Neuronal stem cell (in vitro differentiated cells): ENCODE results near the gene RNF212.

ENCODE experiments used
- DNase-seq: peaks from one replicate; pipeline ENCODE4 v3.0.0-alpha.2; 2013; ENCODE audit warnings: low spot score
- H2AFZ ChIP-seq: one replicate; pipeline ENCODE4 v1.6.1; 2013; ENCODE audit warnings: mild to moderate bottlenecking, low read length, inconsistent platforms
- H2AK5ac ChIP-seq: 2 replicates; pipeline ENCODE4 v1.6.1; 2013; ENCODE audit warnings: low read depth, mild to moderate bottlenecking, inconsistent platforms, low read length, moderate library complexity, mixed read lengths
- H2BK120ac ChIP-seq: 2 replicates; pipeline ENCODE4 v1.6.1; 2013; ENCODE audit warnings: low read depth, mild to moderate bottlenecking, inconsistent platforms, low read length, moderate library complexity, mixed read lengths
- H2BK12ac ChIP-seq: one replicate; pipeline ENCODE4 v1.6.1; 2013; ENCODE audit warnings: low read length, inconsistent platforms
- H2BK15ac ChIP-seq: 2 replicates; pipeline ENCODE4 v1.6.1; 2013; ENCODE audit warnings: mild to moderate bottlenecking, low read length, inconsistent platforms, mixed read lengths
- H2BK5ac ChIP-seq: one replicate; pipeline ENCODE4 v1.6.1; 2013; ENCODE audit warnings: inconsistent platforms, mild to moderate bottlenecking, low read length, moderate library complexity
- H3K14ac ChIP-seq: one replicate; pipeline ENCODE4 v1.6.1; 2013; ENCODE audit warnings: low read length, inconsistent platforms
- H3K18ac ChIP-seq: 2 replicates; pipeline ENCODE4 v1.6.1; 2013; ENCODE audit warnings: low read length, inconsistent platforms
- H3K23ac ChIP-seq: 2 replicates; pipeline ENCODE4 v1.6.1; 2013; ENCODE audit warnings: low read depth, mild to moderate bottlenecking, mixed read lengths, low read length, inconsistent platforms; ENCODE audit not compliant: poor library complexity
- H3K27ac ChIP-seq: replicated peaks from 3 replicates; pipeline ENCODE4 v1.5.1; 2013; ENCODE audit warnings: low read length, inconsistent platforms
- H3K27me3 ChIP-seq, 3 experiments: 2 replicates each; pipeline ENCODE4 v1.6.1; 2013; ENCODE audit warnings: low read length in 3 of 3, mild to moderate bottlenecking in 2 of 3, inconsistent platforms in 1 of 3, low read depth in 1 of 3, mixed read lengths in 1 of 3, moderate library complexity in 1 of 3; ENCODE audit not compliant: control insufficient read depth in 3 of 3, insufficient read depth in 3 of 3
- H3K36me3 ChIP-seq, 2 donors: replicated peaks in 1 of 2; 2 replicates each; pipeline ENCODE4 v1.6.1; 2013; ENCODE audit warnings: low read length in 2 of 2; ENCODE audit not compliant: control insufficient read depth in 2 of 2, insufficient read depth in 2 of 2
- H3K4ac ChIP-seq: 2 replicates; pipeline ENCODE4 v1.6.1; 2013; ENCODE audit warnings: inconsistent platforms, mild to moderate bottlenecking, low read length, moderate library complexity
- H3K4me1 ChIP-seq, 2 donors: 1 replicate in 1 of 2; 2 replicates in 1 of 2; pipeline ENCODE4 v1.6.1; 2013; ENCODE audit warnings: low read length in 2 of 2, low read depth in 1 of 2; ENCODE audit not compliant: control insufficient read depth in 2 of 2, insufficient read depth in 1 of 2
- H3K4me2 ChIP-seq: one replicate; pipeline ENCODE4 v1.6.1; 2013; ENCODE audit warnings: mild to moderate bottlenecking, low read length, inconsistent platforms; ENCODE audit not compliant: insufficient read depth, poor library complexity, severe bottlenecking
- H3K4me3 ChIP-seq, 2 donors: 2 replicates each; pipeline ENCODE4 v1.5.1; 2013; ENCODE audit warnings: low read length in 2 of 2, mild to moderate bottlenecking in 2 of 2, inconsistent platforms in 1 of 2, moderate library complexity in 1 of 2
- H3K79me1 ChIP-seq: one replicate; pipeline ENCODE4 v1.6.1; 2013; ENCODE audit warnings: low read depth, mild to moderate bottlenecking, inconsistent platforms, low read length, moderate library complexity
- H3K9ac ChIP-seq: one replicate; pipeline ENCODE4 v1.6.1; 2013; ENCODE audit warnings: mild to moderate bottlenecking, low read depth, low read length, inconsistent platforms; ENCODE audit not compliant: poor library complexity
- H3K9me3 ChIP-seq, 2 donors: replicated peaks in 1 of 2; 2 replicates each; pipeline versions ENCODE3 to v1.6.1; 2013; ENCODE audit warnings: low read length in 2 of 2, mild to moderate bottlenecking in 2 of 2, inconsistent platforms in 1 of 2, low read depth in 1 of 2, mixed read lengths in 1 of 2, moderate library complexity in 1 of 2; ENCODE audit not compliant: control insufficient read depth in 2 of 2, insufficient read depth in 1 of 2
- H4K8ac ChIP-seq: one replicate; pipeline ENCODE4 v1.6.1; 2013; ENCODE audit warnings: low read depth, mild to moderate bottlenecking, inconsistent platforms, low read length, moderate library complexity
- H4K91ac ChIP-seq: one replicate; pipeline ENCODE4 v1.6.1; 2013; ENCODE audit warnings: low read length, low read depth, mild to moderate bottlenecking, inconsistent platforms; ENCODE audit not compliant: poor library complexity
- WGBS, 2 donors: extraction: QIAGEN DNeasy Blood & Tissue Kit; methylation state at CpG; one replicate each; pipeline ENCODE4 v1.1.7; 2013; ENCODE audit warnings: missing lambda C conversion rate in 2 of 2, mixed read lengths in 1 of 2; ENCODE audit not compliant: insufficient read length in 2 of 2, insufficient replicate concordance in 1 of 2; ENCODE audit errors: extremely low coverage in 2 of 2; 5-methylcytosine and 5-hydroxymethylcytosine counted together

Gene RNF212

GRCh38 chr4:1098311-1098925, 14.9 kb downstream of the RNF212 start:
- Histone ChIP-seq H2BK15ac (no peak overlapping the region), H3K18ac (no peak overlapping the region), H3K27me3 (peaks cover 0 to 3% (median 0%) of the 10 kb centered on the region in 3 experiments), H2AK5ac (peak overlapping the region; percentile 22), H3K23ac (no peak overlapping the region), H3K27ac (no peak overlapping the region), H3K79me1 (no peaks in the 10 kb centered on the region), H3K9ac (no peak overlapping the region), H2BK120ac (no peak overlapping the region), H3K4me3 (no peak overlapping the region), H4K91ac (no peak overlapping the region), H3K4me1 (no peaks in the 10 kb centered on the region), H3K9me3 (no peaks in the 10 kb centered on the region), H2AFZ (no peak overlapping the region), H3K36me3 (no peaks in the 10 kb centered on the region), H2BK12ac (no peak overlapping the region), H4K8ac (no peak overlapping the region), H3K4ac (no peak overlapping the region), H3K14ac (no peak overlapping the region), H2BK5ac (no peak overlapping the region), H3K4me2 (no peak overlapping the region)
- whole genome bisulfite sequencing, 2 donors: no CpG with 5 or more reads among the region's 8 CpGs
- DNase-seq: no peak

- Histone ChIP-seq H3K79me1 (no peaks in the 10 kb centered on the region), H3K4ac (no peak overlapping the region)
- no peak for DNase-seq
Observed at GRCh38 chr4:1097553-1097952, 15.8 kb downstream of the RNF212 start.

GRCh38 chr4:1096841-1097240, 16.5 kb downstream of the RNF212 start:
- no peak overlapping the region for H2BK12ac ChIP-seq
- H3K18ac ChIP-seq: no peak overlapping the region
- H3K4me2 ChIP-seq: no peak overlapping the region
- no peak overlapping the region for H3K23ac ChIP-seq
- no peak overlapping the region for H2BK5ac ChIP-seq
- H3K4me3 ChIP-seq: no peak overlapping the region
- no CpG with 5 or more reads among the region's 5 CpGs for WGBS, 2 donors
- no peak overlapping the region for H3K27ac ChIP-seq
- H2AFZ ChIP-seq: no peak overlapping the region
- no peak overlapping the region for H3K9ac ChIP-seq
- H3K27me3 ChIP-seq: peaks cover 0 to 3% (median 0%) of the 10 kb centered on the region in 3 experiments
- H3K36me3 ChIP-seq: no peaks in the 10 kb centered on the region
- H3K9me3 ChIP-seq: peaks cover 0 to 1% of the 10 kb centered on the region in 2 donors
- H4K91ac ChIP-seq: no peak overlapping the region
- H4K8ac ChIP-seq: no peak overlapping the region
- H3K79me1 ChIP-seq: no peaks in the 10 kb centered on the region
- H2AK5ac ChIP-seq: no peak overlapping the region
- no peak for DNase-seq
- no peak overlapping the region for H2BK15ac ChIP-seq
- no peaks in the 10 kb centered on the region for H3K4me1 ChIP-seq
- no peak overlapping the region for H3K14ac ChIP-seq
- no peak overlapping the region for H2BK120ac ChIP-seq
- no peak overlapping the region for H3K4ac ChIP-seq

More at GRCh38 chr4:1097553-1097952, 15.8 kb downstream of the RNF212 start:
- Histone ChIP-seq H4K91ac (no peak overlapping the region), H3K27ac (no peak overlapping the region), H3K27me3 (peaks cover 0 to 3% (median 0%) of the 10 kb centered on the region in 3 experiments), H3K23ac (no peak overlapping the region), H3K4me3 (no peak overlapping the region), H2BK12ac (no peak overlapping the region), H2AK5ac (no peak overlapping the region), H3K18ac (no peak overlapping the region), H3K4me1 (no peaks in the 10 kb centered on the region), H4K8ac (no peak overlapping the region), H3K14ac (no peak overlapping the region), H3K36me3 (no peaks in the 10 kb centered on the region), H3K4me2 (no peak overlapping the region), H2BK15ac (no peak overlapping the region), H2BK5ac (no peak overlapping the region), H2BK120ac (no peak overlapping the region), H3K9ac (no peak overlapping the region), H3K9me3 (peaks cover 0 to 1% of the 10 kb centered on the region in 2 donors), H2AFZ (no peak overlapping the region)
- no CpG with 5 or more reads among the region's 9 CpGs for WGBS, 2 donors

GRCh38 chr4:1094336-1094690, 19.1 kb downstream of the RNF212 start:
- peak overlapping the region; percentile 31 for H3K18ac ChIP-seq
- H3K4me1 ChIP-seq: no peaks in the 10 kb centered on the region
- peaks cover 0 to 6% of the 10 kb centered on the region in 2 donors for H3K9me3 ChIP-seq
- no peak overlapping the region for H4K91ac ChIP-seq
- no peak for DNase-seq
- no peak overlapping the region for H2AFZ ChIP-seq
- H3K14ac ChIP-seq: no peak overlapping the region
- no peak overlapping the region for H2BK15ac ChIP-seq
- H3K27me3 ChIP-seq: peaks cover 0 to 3% (median 0%) of the 10 kb centered on the region in 3 experiments
- H4K8ac ChIP-seq: no peak overlapping the region
- no peak overlapping the region for H3K27ac ChIP-seq
- no peak overlapping the region for H2BK5ac ChIP-seq
- no peak overlapping the region for H3K4me3 ChIP-seq
- H2AK5ac ChIP-seq: peak overlapping the region; percentile 71
- no peak overlapping the region for H3K9ac ChIP-seq
- H3K4me2 ChIP-seq: no peak overlapping the region
- no peak overlapping the region for H2BK120ac ChIP-seq
- no peaks in the 10 kb centered on the region for H3K36me3 ChIP-seq
- H2BK12ac ChIP-seq: no peak overlapping the region
- H3K23ac ChIP-seq: peak overlapping the region; percentile 37
- WGBS, 2 donors: no CpG with 5 or more reads among the region's 6 CpGs
- no peak overlapping the region for H3K4ac ChIP-seq
- no peaks in the 10 kb centered on the region for H3K79me1 ChIP-seq
